Neutrophil (primary cell): ENCODE data around the gene MRPS10.
A peak's percentile ranks its signal among the peaks of the same experiment; 100 is the strongest.

Experiments
- H3K27ac ChIP-seq: fragments of 200-600 bp; sonication (generic); 2 replicates; pipeline ENCODE4 v1.5.1; 2016; ENCODE audit warnings: mild to moderate bottlenecking, moderate library complexity
- H3K27me3 ChIP-seq: fragments of 200-600 bp; sonication (generic); 2 replicates; pipeline ENCODE4 v1.6.0; 2016; ENCODE audit warnings: mild to moderate bottlenecking
- H3K36me3 ChIP-seq: fragments of 200-600 bp; sonication (generic); 2 replicates; pipeline ENCODE4 v1.5.1; 2017
- H3K4me1 ChIP-seq, 2 experiments: fragments of 200-600 bp in 1 of 2; sonication (generic) in 1 of 2; 1 replicate in 1 of 2; 2 replicates in 1 of 2; pipeline versions ENCODE4 v1.5.1 to v1.6.1; 2013 to 2016; ENCODE audit warnings: low read depth in 1 of 2, low read length in 1 of 2, mild to moderate bottlenecking in 1 of 2, moderate library complexity in 1 of 2; ENCODE audit not compliant: control insufficient read depth in 1 of 2, insufficient read depth in 1 of 2
- H3K4me3 ChIP-seq, 2 experiments: fragments of 200-600 bp in 1 of 2; sonication (generic) in 1 of 2; 1 replicate in 1 of 2; 2 replicates in 1 of 2; pipeline ENCODE4 v1.5.1; 2013 to 2016; ENCODE audit warnings: low read depth in 1 of 2, low read length in 1 of 2, mild to moderate bottlenecking in 1 of 2, moderate library complexity in 1 of 2
- H3K9me3 ChIP-seq: fragments of 200-600 bp; sonication (generic); 2 replicates; pipeline ENCODE4 v1.5.1; 2016
- CTCF ChIP-seq: fragments of 200-600 bp; sonication (generic); IDR thresholded peaks from 2 replicates; pipeline ENCODE4 v1.5.1; 2016; ENCODE audit warnings: antibody characterized with exemption

MRPS10 gene

DNA sequence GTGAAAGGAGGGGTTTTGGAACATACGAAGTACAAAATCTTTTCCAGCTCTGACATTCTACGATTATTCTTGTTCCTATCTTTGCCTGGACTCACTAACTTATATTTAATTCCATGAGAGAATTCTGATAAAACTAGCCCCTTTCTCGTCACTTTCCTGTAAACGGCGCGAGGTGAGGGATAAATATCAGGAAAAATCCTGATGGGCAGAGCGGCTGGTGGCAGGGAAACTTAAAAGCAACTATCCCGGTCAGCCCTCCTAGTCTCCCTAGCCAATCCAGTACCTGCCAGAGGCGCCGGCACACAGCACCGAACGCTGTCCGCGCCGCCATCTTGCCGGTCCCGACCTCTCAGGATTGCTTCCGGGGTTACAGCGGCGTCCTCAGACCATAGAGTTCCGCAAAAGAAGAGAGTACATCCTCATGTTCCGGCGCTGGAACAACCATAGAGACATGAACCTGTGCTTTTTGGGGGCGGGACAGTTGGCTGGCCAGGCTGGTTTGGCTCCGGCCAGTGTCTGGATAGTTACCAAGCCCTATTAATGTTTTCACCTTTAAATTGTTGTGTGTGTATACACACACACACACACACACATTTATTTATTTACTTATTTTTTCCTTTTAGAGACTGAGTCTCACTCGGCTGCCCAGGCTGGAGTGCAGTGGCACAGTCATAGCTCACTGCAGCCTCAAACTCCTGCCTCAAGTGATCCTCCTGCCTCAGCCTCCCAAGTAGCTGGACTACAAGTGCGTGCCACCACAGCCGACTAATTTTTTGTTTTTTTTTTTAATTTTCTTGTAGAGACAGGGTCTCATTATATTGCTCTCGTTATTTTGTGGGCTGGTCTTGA, at the start of gene MRPS10:
MRPS10 (minus strand) TSS at position 343 of the 849 bp plus-strand sequence; CDS start at position 331, 12 bp downstream.
- H3K4me3 ChIP-seq, result peak within 1 kb of the TSS; percentile 87 to 94
- no peak for TF ChIP-seq CTCF
- H3K36me3 ChIP-seq, result peaks cover 14% of the 10 kb centered on the region
- H3K9me3 ChIP-seq, result no peaks in the 10 kb centered on the region
- H3K4me1 ChIP-seq, result peaks cover 18 to 19% of the 10 kb centered on the region in 2 experiments
- peak within 1 kb of the TSS; percentile 75 for H3K27ac ChIP-seq
- no peaks in the 10 kb centered on the region for H3K27me3 ChIP-seq

DNA sequence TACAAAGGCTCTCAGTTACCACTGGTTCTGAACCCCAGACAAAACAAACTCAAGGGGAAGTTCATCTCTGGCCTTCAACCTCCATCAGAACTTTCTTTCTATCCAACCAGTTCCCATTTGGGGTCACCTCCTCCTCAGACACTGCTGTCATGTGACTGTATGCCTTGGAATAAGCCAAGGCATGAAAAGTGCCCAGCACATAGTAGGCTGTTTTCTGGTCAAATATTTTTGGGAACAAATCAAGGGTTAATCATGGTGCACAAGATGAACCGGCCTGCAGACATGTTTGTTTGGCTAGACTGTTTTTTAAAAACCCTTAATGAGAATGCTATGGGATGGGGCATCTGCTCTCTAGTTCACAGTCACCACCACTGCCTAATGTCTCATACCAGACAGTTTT, 48.9 kb upstream of the MRPS10 start:
- H3K9me3 ChIP-seq, result no peaks in the 10 kb centered on the region
- no peaks in the 10 kb centered on the region for H3K4me1 ChIP-seq
- no peak for TF ChIP-seq CTCF
- no peak overlapping the region for H3K4me3 ChIP-seq
- no peaks in the 10 kb centered on the region for H3K27me3 ChIP-seq
- no peak overlapping the region for H3K27ac ChIP-seq
- peaks cover 35% of the 10 kb centered on the region for H3K36me3 ChIP-seq

DNA sequence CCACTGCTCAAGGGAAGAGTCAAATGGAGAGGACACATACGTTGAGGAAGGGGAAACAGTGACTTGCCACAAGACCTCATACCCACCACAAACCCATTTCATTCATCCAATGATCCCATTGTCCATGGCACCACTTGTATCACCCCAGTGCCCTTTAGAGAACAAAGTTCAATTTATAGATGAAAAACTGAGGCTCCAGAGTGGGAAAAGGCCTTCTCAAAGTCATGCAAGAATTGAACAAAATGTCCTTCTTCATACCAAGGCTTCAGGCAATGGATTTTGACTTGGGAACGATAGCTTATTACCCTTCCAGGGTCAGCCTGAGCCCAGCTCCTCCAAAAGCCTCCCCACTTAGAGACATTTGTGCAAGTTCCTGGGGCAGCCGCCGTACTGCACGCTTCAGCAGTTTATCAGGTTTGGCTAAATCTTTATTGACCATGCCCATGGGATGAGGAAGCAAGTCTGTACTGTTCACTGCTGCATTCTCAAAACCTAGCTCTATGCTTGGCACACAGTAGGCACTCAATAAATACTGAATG, 47.3 kb upstream of the MRPS10 start:
- Histone ChIP-seq H3K27ac (peak overlapping the region; percentile 3), H3K9me3 (no peaks in the 10 kb centered on the region), H3K4me1 (no peaks in the 10 kb centered on the region), H3K4me3 (no peak overlapping the region), H3K36me3 (peaks cover 39% of the 10 kb centered on the region), H3K27me3 (no peaks in the 10 kb centered on the region)
- no peak for TF ChIP-seq CTCF

DNA sequence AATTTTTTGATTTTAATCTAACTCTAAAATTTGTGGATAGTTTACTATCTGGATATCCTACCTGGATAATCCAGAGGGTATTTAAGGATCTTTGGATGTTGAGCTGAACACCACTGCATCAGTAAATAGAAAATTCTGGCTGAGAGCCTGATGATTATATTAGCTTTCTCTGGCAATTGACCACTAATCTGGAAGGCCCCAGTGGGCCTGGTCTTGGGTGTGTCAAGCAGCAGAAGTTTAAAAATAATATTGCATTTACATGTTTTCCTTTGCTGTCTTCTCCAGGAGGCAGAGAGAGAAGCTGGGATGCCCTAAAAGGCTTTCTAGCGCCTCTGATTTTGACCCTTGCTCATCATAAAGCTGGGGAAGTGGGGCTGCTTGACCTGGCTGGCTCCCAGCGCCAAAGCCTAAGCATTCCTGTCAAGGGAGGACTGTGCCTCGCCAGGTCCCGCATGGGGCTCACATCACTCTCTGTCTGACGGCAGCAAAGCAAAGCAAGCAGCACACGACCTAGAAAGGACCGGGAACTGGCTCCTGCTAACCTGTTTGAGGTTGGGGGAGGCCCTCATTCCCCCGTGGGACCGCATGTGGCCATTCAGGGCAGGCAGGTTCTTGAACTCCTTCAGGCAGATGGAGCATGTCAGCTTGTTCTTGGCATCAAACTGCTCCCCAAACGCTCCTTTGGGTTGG, 46.6 kb upstream of the MRPS10 start:
- no peak for TF ChIP-seq CTCF
- no peaks in the 10 kb centered on the region for H3K27me3 ChIP-seq
- no peaks in the 10 kb centered on the region for H3K4me1 ChIP-seq
- H3K27ac ChIP-seq, result peak overlapping the region; percentile 3
- no peaks in the 10 kb centered on the region for H3K9me3 ChIP-seq
- peaks cover 44% of the 10 kb centered on the region for H3K36me3 ChIP-seq
- no peak overlapping the region for H3K4me3 ChIP-seq

GRCh38 chr6:42263165-42263728, 45.6 kb upstream of the MRPS10 start:
- peaks cover 42% of the 10 kb centered on the region for H3K36me3 ChIP-seq

More at GRCh38 chr6:42263165-42263728, 45.6 kb upstream of the MRPS10 start:
- Histone ChIP-seq H3K4me3 (no peak overlapping the region), H3K27me3 (no peaks in the 10 kb centered on the region), H3K27ac (no peak overlapping the region), H3K9me3 (no peaks in the 10 kb centered on the region), H3K4me1 (no peaks in the 10 kb centered on the region)
- no peak for TF ChIP-seq CTCF
